HepG2 (cell line): Measurements from ENCODE around the gene NEK7. TPM values are rescaled to one million over a fixed set of nuclear protein-coding genes. Genes with fewer than 3 reads are reported as not detected.

Experiments used
- AHR ChIP-seq: IDR thresholded peaks from 2 replicates; pipeline ENCODE4 v1.6.1; 2018; ENCODE audit warnings: missing genetic modification reagents, missing compliant biosample characterization
- CBX2 ChIP-seq, 2 experiments: fragments of 200-600 bp in 1 of 2; sonication (generic); formaldehyde crosslinking in 1 of 2; IDR thresholded peaks; 2 replicates each; pipeline versions ENCODE4 v1.7.0 to v1.8.1; 2018 to 2022; ENCODE audit warnings: low read depth in 2 of 2, low read length in 1 of 2, mild to moderate bottlenecking in 1 of 2, missing genetic modification reagents in 1 of 2
- CC2D1A ChIP-seq: sonication (generic); formaldehyde crosslinking; IDR thresholded peaks from 2 replicates; pipeline ENCODE4 v1.8.1; 2023; ENCODE audit warnings: mild to moderate bottlenecking, missing genetic modification reagents
- DZIP1 ChIP-seq: sonication (generic); formaldehyde crosslinking; IDR thresholded peaks from 2 replicates; pipeline ENCODE4 v1.5.0; 2020; ENCODE audit warnings: mild to moderate bottlenecking, missing genetic modification reagents
- GMEB1 ChIP-seq: sonication (generic); formaldehyde crosslinking; IDR thresholded peaks from 2 replicates; pipeline ENCODE4 v1.5.1; 2020; ENCODE audit warnings: missing genetic modification reagents, mild to moderate bottlenecking, borderline replicate concordance
- JARID2 ChIP-seq: sonication (generic); formaldehyde crosslinking; IDR thresholded peaks from 2 replicates; pipeline ENCODE4 v1.8.1; 2023; ENCODE audit warnings: missing genetic modification reagents, inconsistent platforms; ENCODE audit not compliant: insufficient replicate concordance
- KLF6 ChIP-seq: IDR thresholded peaks from 2 replicates; pipeline ENCODE4 v1.8.0; 2016; ENCODE audit warnings: missing biosample characterization, missing genetic modification reagents
- NCOA2 ChIP-seq: sonication (generic); formaldehyde crosslinking; IDR thresholded peaks from 2 replicates; pipeline ENCODE4 v1.8.0; 2022; ENCODE audit warnings: inconsistent platforms
- NFRKB ChIP-seq: fragments of 450-650 bp; IDR thresholded peaks from 2 replicates; pipeline ENCODE4 v1.6.1; 2017
- ONECUT2 ChIP-seq: sonication (generic); formaldehyde crosslinking; IDR thresholded peaks from 2 replicates; pipeline ENCODE4 v1.4.0; 2020; ENCODE audit warnings: missing genetic modification reagents
- SMARCE1 ChIP-seq: fragments of 450-650 bp; IDR thresholded peaks from 2 replicates; pipeline ENCODE4 v1.6.1; 2017; ENCODE audit warnings: borderline replicate concordance
- SRSF1 ChIP-seq: fragments of 200-400 bp; formaldehyde crosslinking; optimal IDR thresholded peaks from 2 replicates; pipeline ENCODE3; 2017; ENCODE audit warnings: mild to moderate bottlenecking, low read depth, low read length, moderate library complexity
- TERF1 ChIP-seq: sonication (generic); formaldehyde crosslinking; IDR thresholded peaks from 2 replicates; pipeline ENCODE4 v1.8.0; 2022; ENCODE audit warnings: mild to moderate bottlenecking, missing genetic modification reagents, moderate library complexity
- U2AF2 ChIP-seq: fragments of 200-400 bp; formaldehyde crosslinking; IDR thresholded peaks from 2 replicates; pipeline ENCODE4 v1.6.1; 2017; ENCODE audit warnings: low read depth, mild to moderate bottlenecking, low read length
- ZBTB37 ChIP-seq: sonication (generic); formaldehyde crosslinking; IDR thresholded peaks from 2 replicates; pipeline ENCODE4 v1.4.0; 2020; ENCODE audit warnings: mild to moderate bottlenecking, missing genetic modification reagents
- ZFP37 ChIP-seq: sonication (generic); formaldehyde crosslinking; IDR thresholded peaks from 2 replicates; pipeline ENCODE4 v1.4.0; 2020; ENCODE audit warnings: missing genetic modification reagents, borderline replicate concordance
- ZMYM2 ChIP-seq: sonication (generic); formaldehyde crosslinking; IDR thresholded peaks from 2 replicates; pipeline ENCODE4 v1.8.0; 2022; ENCODE audit warnings: mild to moderate bottlenecking, missing genetic modification reagents
- ZZZ3 ChIP-seq: sonication (generic); formaldehyde crosslinking; IDR thresholded peaks from 2 replicates; pipeline ENCODE4 v1.4.0; 2020; ENCODE audit warnings: missing genetic modification reagents, mild to moderate bottlenecking, borderline replicate concordance
- polyA plus RNA-seq, 8 experiments: library from polyadenylated mRNA; depleted of rRNA in 3 of 8; stranded (reverse) in 7 of 8; unstranded in 1 of 8; fragments of >200 nt; fragmentation: Illumina TruSeq in 4 of 8; extraction: Trizol in 4 of 8; gene quantifications; 2 replicates each; pipeline versions ENCODE4 v1.2.1 to v1.2.3, GENCODE V29; 2011 to 2016; ENCODE audit warnings: low read depth in 4 of 8, missing spikeins in 1 of 8, mixed read lengths in 1 of 8; ENCODE audit not compliant: insufficient read depth in 1 of 8
- total RNA-seq, 5 experiments: library from RNA; depleted of rRNA; stranded (reverse); fragments of >200 nt; fragmentation: Illumina TruSeq; extraction: Trizol; gene quantifications; 2 replicates each; pipeline ENCODE4 v1.2.3, GENCODE V29; 2016; ENCODE audit warnings: low read depth in 1 of 5

The NEK7 gene
- total and polyA plus RNA-seq, 2 of the 13 experiments (the other 11 are each of a cell fraction or from before 2014, with no cell fraction given) = 18.1 to 19.2 TPM

GRCh38 chr1:198158735-198159589 is 2.2 kb downstream of the NEK7 start (continued):
- no peak for TF ChIP-seq TERF1 (CRISPR knock-in tag)
- no peak for TF ChIP-seq ZBTB37 (CRISPR knock-in tag)
- no peak for TF ChIP-seq U2AF2
- no peak for TF ChIP-seq ZMYM2 (CRISPR knock-in tag)
- no peak for TF ChIP-seq JARID2 (CRISPR knock-in tag)
- TF ChIP-seq CC2D1A (CRISPR knock-in tag) = no peak
- peak; percentile 45; the same call in 1 of the 2 replicates for TF ChIP-seq GMEB1 (CRISPR knock-in tag)
- no peak for TF ChIP-seq NFRKB
- TF ChIP-seq ZZZ3 = no peak
- TF ChIP-seq CBX2 (IDR thresholded peaks at IDR 0.05; ENCODE audit: low read depth, low read length) = no peak
- TF ChIP-seq CBX2 (CRISPR knock-in tag; IDR thresholded peaks at IDR 0.05; ENCODE audit: low read depth) = no peak
- TF ChIP-seq KLF6 (CRISPR knock-in tag) = no peak
- no peak for TF ChIP-seq SMARCE1
- TF ChIP-seq ONECUT2 (CRISPR knock-in tag) = no peak
- TF ChIP-seq SRSF1 = peak; percentile 51
- 0 out of 2 replicates have a peak, but pooled peaks have one; percentile 37 for TF ChIP-seq AHR (CRISPR knock-in tag)
- no peak for TF ChIP-seq NCOA2 (CRISPR knock-in tag)
- TF ChIP-seq ZFP37 = no peak
- no peak for TF ChIP-seq DZIP1 (CRISPR knock-in tag)
